HG02759 (cell line): ENCODE data around the gene FBN2.

ENCODE experiments used
- ATAC-seq: cut with Tn5 transposase; IDR thresholded peaks from one replicate; pipeline ENCODE4 v1.9.1; 2021; ENCODE audit warnings: mild to moderate bottlenecking, moderate library complexity; ENCODE audit not compliant: unreplicated experiment

Gene FBN2

DNA sequence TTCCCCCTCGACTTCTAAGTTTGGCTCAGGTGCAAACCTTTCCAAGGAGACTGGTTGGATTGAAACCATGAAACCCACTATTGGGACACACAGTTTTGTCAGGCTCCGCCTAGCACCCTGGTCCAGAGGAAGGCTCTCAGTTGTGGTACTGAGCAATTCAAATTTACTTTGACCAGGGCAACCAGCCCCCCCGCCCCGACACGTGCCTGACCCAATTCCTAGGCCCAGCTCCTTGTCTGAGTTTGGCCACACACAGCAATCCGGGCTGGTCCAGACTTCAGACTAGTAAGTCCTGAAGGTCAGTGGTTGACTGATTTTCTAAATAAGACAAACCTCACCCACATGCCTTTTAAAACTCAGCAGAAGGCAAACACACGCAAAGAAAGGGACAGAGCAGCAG, 321.8 kb downstream of the FBN2 start:
- no peak for ATAC-seq

DNA sequence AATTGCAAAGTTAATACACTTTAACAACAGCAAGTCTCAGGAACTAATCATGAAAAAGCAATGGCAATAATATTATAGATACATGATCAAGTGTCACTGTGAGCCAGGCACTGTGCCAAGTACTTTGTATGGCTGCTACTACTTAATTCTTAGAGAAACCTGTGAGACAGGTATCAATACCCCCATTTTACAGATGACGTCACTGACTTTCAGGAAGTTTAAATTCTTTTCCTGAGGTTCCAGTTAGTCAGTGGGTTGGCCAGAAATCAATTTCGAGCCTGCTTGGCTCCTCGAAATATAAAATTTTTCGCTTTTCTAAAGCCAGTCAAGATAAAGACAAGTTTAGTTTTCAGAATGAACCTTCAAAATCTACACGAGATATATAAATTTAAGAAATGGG, 324.2 kb downstream of the FBN2 start:
- ATAC-seq, result no peak

DNA sequence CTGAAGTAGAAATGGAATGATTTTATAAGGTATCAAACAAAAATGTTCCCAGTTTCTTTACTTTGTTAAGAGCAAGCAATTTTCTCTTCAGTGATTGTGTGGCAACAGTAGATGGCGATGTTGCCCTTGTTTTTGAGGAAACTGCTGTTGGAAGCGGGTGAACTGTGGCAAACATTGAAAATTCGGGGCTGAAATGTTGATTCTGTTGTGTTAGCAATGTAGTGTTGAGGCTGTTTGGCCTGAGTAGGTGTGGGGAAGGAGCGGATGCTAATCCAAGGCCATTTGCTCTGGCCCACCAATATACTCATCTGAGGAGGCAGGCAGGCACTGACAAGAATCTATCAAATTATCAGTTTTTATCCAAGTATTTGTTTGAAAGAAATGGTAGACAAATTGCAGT, 324.7 kb downstream of the FBN2 start:
- peak; percentile 61 for ATAC-seq

DNA sequence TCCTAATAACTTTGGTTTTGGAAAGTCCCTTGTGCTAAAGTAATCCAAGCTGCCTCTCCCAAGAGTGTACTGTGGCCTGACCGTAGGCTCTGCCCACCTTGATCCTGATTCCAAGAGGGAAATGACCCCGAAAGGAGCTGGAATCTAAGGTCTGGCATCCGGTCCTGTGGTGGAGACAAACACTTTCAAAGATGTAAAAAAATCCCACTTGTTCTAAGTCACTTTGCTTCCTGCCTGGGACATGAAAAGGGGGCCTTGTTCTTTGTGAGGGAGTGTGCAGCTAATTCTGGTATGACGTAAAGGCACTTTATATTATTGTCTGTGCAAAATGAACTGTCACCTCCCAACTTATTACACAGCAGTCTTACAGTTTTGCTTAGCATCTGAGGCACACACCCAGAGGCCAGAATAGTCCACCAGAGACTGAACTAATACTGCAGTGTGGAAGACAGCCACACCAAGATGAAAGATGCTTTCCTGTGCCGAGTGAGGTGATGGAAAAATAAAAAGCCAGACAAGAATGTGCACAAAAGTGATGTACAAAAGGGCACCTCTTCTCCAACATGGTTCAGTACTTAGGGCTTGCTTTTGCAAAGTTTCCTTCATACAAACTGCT, 325.7 kb downstream of the FBN2 start:
- no peak for ATAC-seq

DNA sequence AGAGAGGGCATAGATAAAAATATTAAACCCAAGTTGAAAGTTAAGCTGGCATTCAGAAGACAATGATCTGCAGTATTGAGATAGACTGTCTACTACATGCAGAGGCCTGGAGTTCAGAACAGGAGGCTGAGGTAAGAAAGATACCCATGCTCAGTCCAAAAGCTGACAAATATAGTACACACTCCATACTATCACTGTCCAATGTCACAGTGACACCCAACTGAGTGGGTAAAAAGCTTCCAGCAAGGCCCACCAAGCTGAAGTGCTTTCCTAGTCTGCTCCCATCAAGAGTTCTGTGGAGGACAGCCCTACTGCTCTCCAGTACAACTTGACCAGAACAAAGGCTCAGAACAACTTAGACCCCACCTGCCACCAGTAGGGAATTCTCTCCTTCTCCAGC, 329.6 kb downstream of the FBN2 start:
- ATAC-seq, result no peak
